Parathyroid adenoma (tissue), 2 donors: Measurements from ENCODE around the gene NUP85.

Experiments used
- H2AFZ ChIP-seq: fragments of 300-600 bp; sonication (generic); one replicate; pipeline ENCODE4 v1.7.0; 2017; ENCODE audit warnings: antibody characterized with exemption, mild to moderate bottlenecking
- H3K27ac ChIP-seq: fragments of 300-600 bp; sonication (generic); one replicate; pipeline ENCODE4 v1.7.0; 2017
- H3K27me3 ChIP-seq: fragments of 300-600 bp; sonication (generic); one replicate; pipeline ENCODE4 v1.7.0; 2017; ENCODE audit warnings: low read length; ENCODE audit not compliant: control insufficient read depth, insufficient read depth
- H3K36me3 ChIP-seq: fragments of 300-600 bp; sonication (generic); one replicate; pipeline ENCODE4 v1.7.0; 2017; ENCODE audit warnings: low read length; ENCODE audit not compliant: control insufficient read depth, insufficient read depth
- H3K4me1 ChIP-seq: fragments of 300-600 bp; sonication (generic); one replicate; pipeline ENCODE4 v1.7.0; 2017; ENCODE audit warnings: control low read depth
- H3K4me2 ChIP-seq: fragments of 300-600 bp; sonication (generic); one replicate; pipeline ENCODE4 v1.7.0; 2017; ENCODE audit warnings: low read length
- H3K4me3 ChIP-seq: fragments of 300-600 bp; sonication (generic); one replicate; pipeline ENCODE4 v1.7.0; 2017; ENCODE audit warnings: low read depth, low read length
- H3K79me2 ChIP-seq: fragments of 300-600 bp; sonication (generic); one replicate; pipeline ENCODE4 v1.7.0; 2017; ENCODE audit warnings: control low read depth
- H3K9ac ChIP-seq: fragments of 300-600 bp; sonication (generic); one replicate; pipeline ENCODE4 v1.7.0; 2017; ENCODE audit warnings: mild to moderate bottlenecking
- H3K9me3 ChIP-seq: fragments of 300-600 bp; sonication (generic); one replicate; pipeline ENCODE4 v1.7.0; 2017; ENCODE audit warnings: low read length; ENCODE audit not compliant: control insufficient read depth
- TF ChIP-seq, protein P1 (sequence below): fragments of 300-600 bp; sonication (generic); IDR thresholded peaks from one replicate; pipeline ENCODE4 v1.7.0; 2017; ENCODE audit warnings: antibody characterized with exemption, mild to moderate bottlenecking
- donor health status: primary hyperparathyroidism.

Gene NUP85

GRCh38 chr17:75168998-75169397, 36.5 kb upstream of the NUP85 start:
- H3K9ac ChIP-seq: no peak overlapping the region
- H3K4me3 ChIP-seq: no peak overlapping the region
- no peak overlapping the region for H3K4me2 ChIP-seq
- no peak overlapping the region for H3K27ac ChIP-seq
- no peaks in the 10 kb centered on the region for H3K4me1 ChIP-seq
- H3K79me2 ChIP-seq: peaks cover 17% of the 10 kb centered on the region
- H3K36me3 ChIP-seq: no peaks in the 10 kb centered on the region
- H3K27me3 ChIP-seq: no peaks in the 10 kb centered on the region
- H3K9me3 ChIP-seq: no peaks in the 10 kb centered on the region
- TF ChIP-seq, protein P1, sequence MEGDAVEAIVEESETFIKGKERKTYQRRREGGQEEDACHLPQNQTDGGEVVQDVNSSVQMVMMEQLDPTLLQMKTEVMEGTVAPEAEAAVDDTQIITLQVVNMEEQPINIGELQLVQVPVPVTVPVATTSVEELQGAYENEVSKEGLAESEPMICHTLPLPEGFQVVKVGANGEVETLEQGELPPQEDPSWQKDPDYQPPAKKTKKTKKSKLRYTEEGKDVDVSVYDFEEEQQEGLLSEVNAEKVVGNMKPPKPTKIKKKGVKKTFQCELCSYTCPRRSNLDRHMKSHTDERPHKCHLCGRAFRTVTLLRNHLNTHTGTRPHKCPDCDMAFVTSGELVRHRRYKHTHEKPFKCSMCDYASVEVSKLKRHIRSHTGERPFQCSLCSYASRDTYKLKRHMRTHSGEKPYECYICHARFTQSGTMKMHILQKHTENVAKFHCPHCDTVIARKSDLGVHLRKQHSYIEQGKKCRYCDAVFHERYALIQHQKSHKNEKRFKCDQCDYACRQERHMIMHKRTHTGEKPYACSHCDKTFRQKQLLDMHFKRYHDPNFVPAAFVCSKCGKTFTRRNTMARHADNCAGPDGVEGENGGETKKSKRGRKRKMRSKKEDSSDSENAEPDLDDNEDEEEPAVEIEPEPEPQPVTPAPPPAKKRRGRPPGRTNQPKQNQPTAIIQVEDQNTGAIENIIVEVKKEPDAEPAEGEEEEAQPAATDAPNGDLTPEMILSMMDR: no peak
- H2AFZ ChIP-seq: no peak overlapping the region

- TF ChIP-seq, protein P1: no peak
- H3K36me3 ChIP-seq: no peaks in the 10 kb centered on the region
- no peak overlapping the region for H3K4me3 ChIP-seq
- no peak overlapping the region for H3K27ac ChIP-seq
- H3K27me3 ChIP-seq: no peaks in the 10 kb centered on the region
- H3K79me2 ChIP-seq: peaks cover 33% of the 10 kb centered on the region
- no peak overlapping the region for H2AFZ ChIP-seq
- no peak overlapping the region for H3K9ac ChIP-seq
- no peaks in the 10 kb centered on the region for H3K9me3 ChIP-seq
- H3K4me1 ChIP-seq: no peaks in the 10 kb centered on the region
- H3K4me2 ChIP-seq: no peak overlapping the region
These were observed 32.0 kb upstream of the NUP85 start for GRCh38 chr17:75173526-75173925.

DNA sequence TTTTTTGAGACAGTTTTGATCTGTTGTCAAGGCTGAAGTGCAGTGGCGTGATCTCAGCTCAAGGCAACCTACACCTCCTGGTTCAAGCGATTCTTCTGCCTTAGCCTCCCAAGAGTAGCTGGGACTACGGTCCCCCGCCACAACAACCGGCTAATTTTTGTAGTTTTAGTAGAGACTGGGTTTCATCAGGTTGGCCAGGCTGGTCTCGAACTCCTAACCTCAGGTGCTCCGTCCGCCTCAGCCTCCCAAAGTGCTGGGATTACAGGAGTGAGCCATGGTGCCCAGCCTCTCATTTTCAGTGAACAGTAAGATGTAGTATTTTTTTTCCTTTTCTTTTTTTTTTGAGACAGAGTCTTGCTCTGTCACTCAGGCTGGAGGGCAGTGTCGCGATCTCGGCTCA, 30.5 kb upstream of the NUP85 start:
- no peaks in the 10 kb centered on the region for H3K4me1 ChIP-seq
- no peaks in the 10 kb centered on the region for H3K27me3 ChIP-seq
- no peaks in the 10 kb centered on the region for H3K9me3 ChIP-seq
- no peak overlapping the region for H3K4me2 ChIP-seq
- H3K79me2 ChIP-seq: peaks cover 28% of the 10 kb centered on the region
- TF ChIP-seq, protein P1: no peak
- no peak overlapping the region for H3K4me3 ChIP-seq
- no peak overlapping the region for H3K27ac ChIP-seq
- no peak overlapping the region for H3K9ac ChIP-seq
- H3K36me3 ChIP-seq: no peaks in the 10 kb centered on the region
- H2AFZ ChIP-seq: no peak overlapping the region

GRCh38 chr17:75176625-75177024, 28.9 kb upstream of the NUP85 start:
- H3K9me3 ChIP-seq: no peaks in the 10 kb centered on the region
- H3K27ac ChIP-seq: no peak overlapping the region
- peaks cover 22% of the 10 kb centered on the region for H3K79me2 ChIP-seq
- TF ChIP-seq, protein P1: no peak
- H3K27me3 ChIP-seq: no peaks in the 10 kb centered on the region
- H3K4me3 ChIP-seq: no peak overlapping the region
- H3K4me1 ChIP-seq: no peaks in the 10 kb centered on the region
- H3K36me3 ChIP-seq: no peaks in the 10 kb centered on the region
- H2AFZ ChIP-seq: no peak overlapping the region
- no peak overlapping the region for H3K4me2 ChIP-seq
- H3K9ac ChIP-seq: no peak overlapping the region

DNA sequence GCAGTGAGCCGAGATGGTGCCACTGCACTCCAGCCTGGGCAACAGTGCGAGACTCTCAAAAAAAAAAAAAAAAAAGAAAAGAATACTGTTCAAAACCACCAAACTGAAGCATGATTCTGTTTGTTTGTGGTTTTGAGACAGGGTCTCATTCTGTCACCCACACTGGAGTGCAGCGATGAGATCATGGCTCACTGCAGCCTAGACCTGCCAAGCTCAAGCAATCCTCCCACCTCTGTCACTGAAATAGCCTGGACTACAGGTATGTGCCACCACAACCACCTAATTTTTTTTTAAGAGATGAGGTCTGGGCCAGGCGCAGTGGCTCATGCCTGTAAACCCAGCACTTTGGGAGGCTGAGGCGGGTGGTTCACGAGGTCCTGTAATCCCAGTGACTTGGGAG, 27.0 kb upstream of the NUP85 start:
- H3K9ac ChIP-seq: no peak overlapping the region
- no peaks in the 10 kb centered on the region for H3K9me3 ChIP-seq
- no peaks in the 10 kb centered on the region for H3K4me1 ChIP-seq
- no peak overlapping the region for H3K4me2 ChIP-seq
- no peak overlapping the region for H3K4me3 ChIP-seq
- H2AFZ ChIP-seq: no peak overlapping the region
- TF ChIP-seq, protein P1: no peak
- no peaks in the 10 kb centered on the region for H3K36me3 ChIP-seq
- peaks cover 17% of the 10 kb centered on the region for H3K79me2 ChIP-seq
- H3K27ac ChIP-seq: no peak overlapping the region
- no peaks in the 10 kb centered on the region for H3K27me3 ChIP-seq
